ENCODE measurements around the gene DNAH11. TPM values are rescaled to one million over a fixed set of nuclear protein-coding genes. Genes with fewer than 3 reads are reported as not detected.
"Not testable (repeated sequence)": the region's sequence is repeated elsewhere in the genome, so short reads cannot be mapped to it uniquely, and the experiment has no call there.

Gene DNAH11
- total RNA-seq, 2 donors from 2014 or later = 0.70 TPM; not detected in 1

DNA sequence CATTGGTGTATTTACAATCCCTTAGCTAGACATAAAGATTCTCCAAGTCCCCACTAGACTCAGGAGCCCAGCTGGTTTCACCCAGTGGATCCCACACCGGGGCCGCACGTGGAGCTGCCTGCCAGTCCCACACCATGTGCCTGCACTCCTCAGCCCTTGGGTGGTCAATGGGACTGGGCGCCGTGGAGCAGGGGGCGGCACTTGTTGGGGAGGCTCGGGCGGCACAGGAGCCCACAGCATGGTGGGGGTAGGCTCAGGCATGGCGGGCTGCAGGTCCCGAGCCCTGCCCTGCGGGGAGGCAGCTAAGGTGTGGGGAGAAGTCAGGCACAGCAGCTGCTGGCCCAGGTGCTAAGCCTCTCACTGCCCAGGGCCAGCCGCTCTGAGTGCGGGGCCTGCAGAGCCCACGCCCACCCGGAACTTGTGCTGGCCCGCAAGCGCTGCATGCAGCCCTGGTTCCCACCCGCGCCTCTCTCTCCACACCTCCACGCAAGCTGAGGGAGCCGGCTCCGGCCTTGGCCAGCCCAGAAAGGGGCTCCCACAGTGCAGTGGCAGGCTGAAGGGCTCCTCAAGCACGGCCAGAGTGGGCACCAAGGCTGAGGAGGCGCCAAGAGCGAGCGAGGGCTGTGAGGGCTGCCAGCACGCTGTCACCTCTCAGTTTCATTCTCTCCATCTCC lies 6.3 kb upstream of the DNAH11 start:
- not testable (repeated sequence) for H3K4me1 Mint-ChIP-seq (ENCODE audit: low read depth); H3K4me3 Mint-ChIP-seq; H3K36me3 Mint-ChIP-seq (ENCODE audit: insufficient read depth in 2 of 2); ATAC-seq (replicated peaks in 1 of 2); H3K9me3 Mint-ChIP-seq; H3K27ac Mint-ChIP-seq; DNase-seq
- H3K27me3 Mint-ChIP-seq (ENCODE audit: low read depth) = peaks cover 16% of the 10 kb centered on the region

GRCh38 chr7:21538936-21539495 lies 3.8 kb upstream of the DNAH11 start:
- H3K36me3 Mint-ChIP-seq (ENCODE audit: insufficient read depth in 2 of 2) = no peaks in the 10 kb centered on the region
- H3K9me3 Mint-ChIP-seq = peaks cover 3% of the 10 kb centered on the region in 2 donors
- H3K4me3 Mint-ChIP-seq = no peak overlapping the region
- no peak for ATAC-seq (replicated peaks in 1 of 2)
- peaks cover 34% of the 10 kb centered on the region for H3K27me3 Mint-ChIP-seq (ENCODE audit: low read depth)
- no peak overlapping the region for H3K27ac Mint-ChIP-seq
- H3K4me1 Mint-ChIP-seq (ENCODE audit: low read depth) = peaks cover 12% of the 10 kb centered on the region
- no peak for DNase-seq

- DNase-seq = no peak
Measured at GRCh38 chr7:21543528-21544302, 876 bp downstream of the DNAH11 start.

DNA sequence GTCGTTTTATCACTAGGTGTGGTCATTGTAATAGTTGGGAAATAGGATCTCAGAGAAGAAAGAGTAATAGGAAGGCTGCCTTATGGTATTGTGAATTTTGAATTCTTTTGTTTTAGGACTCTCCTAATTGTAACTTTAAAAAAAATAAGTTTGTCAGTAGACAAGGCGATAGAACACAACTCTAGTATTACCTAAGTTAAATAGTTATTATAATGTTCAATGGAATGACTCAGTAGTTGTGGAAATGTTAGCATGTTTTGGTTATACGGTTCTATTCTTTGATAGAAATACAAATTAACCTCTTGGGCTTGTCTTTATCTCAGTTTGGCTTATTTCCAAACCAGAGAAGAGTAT lies 1.4 kb downstream of the DNAH11 start:
- no peak for DNase-seq
- peaks cover 66% of the 10 kb centered on the region for H3K27me3 Mint-ChIP-seq (ENCODE audit: low read depth)
- no peak for ATAC-seq (replicated peaks in 1 of 2)
- H3K4me3 Mint-ChIP-seq = peak overlapping the region; percentile 83 to 87
- no peaks in the 10 kb centered on the region for H3K9me3 Mint-ChIP-seq
- no peak overlapping the region for H3K27ac Mint-ChIP-seq
- no peaks in the 10 kb centered on the region for H3K36me3 Mint-ChIP-seq (ENCODE audit: insufficient read depth in 2 of 2)
- H3K4me1 Mint-ChIP-seq (ENCODE audit: low read depth) = peaks cover 11% of the 10 kb centered on the region

More at GRCh38 chr7:21543528-21544302, 876 bp downstream of the DNAH11 start:
- Mint-ChIP-seq H3K9me3 (no peaks in the 10 kb centered on the region), H3K4me1 (ENCODE audit: low read depth) (peaks cover 15% of the 10 kb centered on the region), H3K4me3 (peak overlapping the region; percentile 83 to 87), H3K27me3 (ENCODE audit: low read depth) (peaks cover 66% of the 10 kb centered on the region), H3K36me3 (ENCODE audit: insufficient read depth in 2 of 2) (no peaks in the 10 kb centered on the region), H3K27ac (no peak overlapping the region)
- peak; percentile 17 to 49 for ATAC-seq (replicated peaks in 1 of 2)

GRCh38 chr7:21544715-21545114 lies 1.9 kb downstream of the DNAH11 start:
- Mint-ChIP-seq H3K36me3 (ENCODE audit: insufficient read depth in 2 of 2) (no peaks in the 10 kb centered on the region), H3K27me3 (ENCODE audit: low read depth) (peaks cover 66% of the 10 kb centered on the region), H3K27ac (no peak overlapping the region), H3K4me1 (ENCODE audit: low read depth) (peaks cover 11% of the 10 kb centered on the region), H3K9me3 (no peaks in the 10 kb centered on the region), H3K4me3 (no peak overlapping the region)
- ATAC-seq (replicated peaks in 1 of 2) (no peak), DNase-seq (no peak)

DNA sequence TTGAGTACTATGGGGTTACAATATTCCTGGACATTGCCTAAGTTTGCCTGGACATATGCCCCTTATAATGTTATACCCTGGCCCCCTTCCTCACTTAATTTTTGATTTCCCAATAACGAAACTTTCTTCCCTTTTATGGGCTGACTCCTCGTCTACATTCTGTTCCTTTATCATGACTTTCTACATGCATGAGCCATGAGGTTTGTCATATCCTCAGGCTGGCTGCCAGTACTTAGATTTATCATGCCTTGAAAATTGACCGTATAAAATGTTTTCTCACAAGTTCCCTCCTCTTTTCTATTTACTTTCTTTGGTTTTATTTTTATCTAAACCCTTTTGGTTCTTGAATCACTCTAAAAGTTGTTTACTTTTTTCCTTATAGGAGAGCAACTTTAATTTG lies 4.7 kb downstream of the DNAH11 start:
- DNase-seq (no peak), ATAC-seq (replicated peaks in 1 of 2) (no peak)
- H3K4me1 Mint-ChIP-seq (ENCODE audit: low read depth) = peaks cover 11% of the 10 kb centered on the region
- no peak overlapping the region for H3K27ac Mint-ChIP-seq
- H3K9me3 Mint-ChIP-seq = no peaks in the 10 kb centered on the region
- peaks cover 41% of the 10 kb centered on the region for H3K27me3 Mint-ChIP-seq (ENCODE audit: low read depth)
- H3K36me3 Mint-ChIP-seq (ENCODE audit: insufficient read depth in 2 of 2) = no peaks in the 10 kb centered on the region
- H3K4me3 Mint-ChIP-seq = no peak overlapping the region

DNA sequence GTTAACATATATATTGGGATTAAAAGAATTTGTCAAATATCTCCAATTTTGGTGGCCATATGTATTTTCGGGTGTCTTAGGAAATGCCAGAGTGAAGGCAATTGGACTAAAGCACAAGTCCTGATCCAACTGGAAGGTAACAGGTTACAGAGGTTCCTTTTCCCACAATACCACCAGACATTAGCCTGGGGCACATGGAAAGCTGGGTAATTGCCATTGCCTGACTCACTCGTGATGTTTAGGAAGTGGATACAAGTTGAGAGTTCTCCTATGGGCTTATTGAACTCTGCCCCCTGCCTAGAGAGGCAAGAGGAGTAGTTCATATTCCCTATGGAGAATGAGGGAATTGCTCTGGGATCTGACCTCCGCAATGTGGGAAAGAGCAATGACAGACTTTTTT lies 5.7 kb downstream of the DNAH11 start:
- Mint-ChIP-seq H3K9me3 (no peaks in the 10 kb centered on the region), H3K27me3 (ENCODE audit: low read depth) (peaks cover 36% of the 10 kb centered on the region), H3K36me3 (ENCODE audit: insufficient read depth in 2 of 2) (no peaks in the 10 kb centered on the region), H3K4me3 (no peak overlapping the region), H3K4me1 (ENCODE audit: low read depth) (peaks cover 8% of the 10 kb centered on the region), H3K27ac (no peak overlapping the region)
- no peak for ATAC-seq (replicated peaks in 1 of 2)
- DNase-seq = no peak

DNA sequence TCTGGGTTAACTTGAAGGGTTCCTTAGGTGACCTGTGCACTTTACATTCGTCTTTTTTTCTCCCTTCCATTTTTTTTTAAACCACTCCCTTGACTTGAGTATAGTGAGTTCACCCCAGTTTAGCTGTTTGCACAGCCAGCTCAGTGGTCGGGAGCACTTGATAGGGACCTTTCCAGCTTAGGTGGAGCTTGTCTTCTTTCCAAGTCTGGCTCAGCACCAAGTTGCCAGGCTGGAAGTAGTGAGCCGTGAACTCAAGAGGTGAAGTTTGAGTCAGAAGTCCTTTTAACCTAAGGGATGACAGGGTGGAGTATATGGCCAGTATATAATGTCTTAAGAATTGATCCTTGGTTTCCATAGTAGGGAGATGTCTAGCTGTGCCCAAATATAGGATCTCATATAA lies 7.2 kb downstream of the DNAH11 start:
- no peak overlapping the region for H3K4me3 Mint-ChIP-seq
- DNase-seq (no peak), ATAC-seq (replicated peaks in 1 of 2) (no peak)
- H3K36me3 Mint-ChIP-seq (ENCODE audit: insufficient read depth in 2 of 2) = no peaks in the 10 kb centered on the region
- H3K9me3 Mint-ChIP-seq = no peaks in the 10 kb centered on the region
- peaks cover 24% of the 10 kb centered on the region for H3K27me3 Mint-ChIP-seq (ENCODE audit: low read depth)
- H3K4me1 Mint-ChIP-seq (ENCODE audit: low read depth) = no peaks in the 10 kb centered on the region
- H3K27ac Mint-ChIP-seq = no peak overlapping the region

- H3K27me3 Mint-ChIP-seq (ENCODE audit: low read depth) = peaks cover 15% of the 10 kb centered on the region
- no peaks in the 10 kb centered on the region for H3K36me3 Mint-ChIP-seq (ENCODE audit: insufficient read depth in 2 of 2)
- no peak overlapping the region for H3K4me3 Mint-ChIP-seq
- ATAC-seq (replicated peaks in 1 of 2) = no peak
- no peaks in the 10 kb centered on the region for H3K9me3 Mint-ChIP-seq
- H3K27ac Mint-ChIP-seq = no peak overlapping the region
- H3K4me1 Mint-ChIP-seq (ENCODE audit: low read depth) = no peaks in the 10 kb centered on the region
- DNase-seq = no peak
Measured at GRCh38 chr7:21550821-21551531, 8.1 kb downstream of the DNAH11 start.

GRCh38 chr7:21562385-21562784 lies 19.5 kb downstream of the DNAH11 start:
- Mint-ChIP-seq H3K4me3 (no peak overlapping the region), H3K27ac (no peak overlapping the region), H3K27me3 (ENCODE audit: low read depth) (no peaks in the 10 kb centered on the region), H3K9me3 (no peaks in the 10 kb centered on the region), H3K4me1 (ENCODE audit: low read depth) (no peaks in the 10 kb centered on the region), H3K36me3 (ENCODE audit: insufficient read depth in 2 of 2) (no peaks in the 10 kb centered on the region)
- DNase-seq = no peak
- no peak for ATAC-seq (replicated peaks in 1 of 2)

GRCh38 chr7:21565614-21566013 lies 22.8 kb downstream of the DNAH11 start:
- Mint-ChIP-seq H3K27ac (no peak overlapping the region), H3K36me3 (ENCODE audit: insufficient read depth in 2 of 2) (no peaks in the 10 kb centered on the region), H3K9me3 (no peaks in the 10 kb centered on the region), H3K4me3 (no peak overlapping the region), H3K4me1 (ENCODE audit: low read depth) (no peaks in the 10 kb centered on the region), H3K27me3 (ENCODE audit: low read depth) (no peaks in the 10 kb centered on the region)
- no peak for DNase-seq
- ATAC-seq (replicated peaks in 1 of 2) = no peak

DNA sequence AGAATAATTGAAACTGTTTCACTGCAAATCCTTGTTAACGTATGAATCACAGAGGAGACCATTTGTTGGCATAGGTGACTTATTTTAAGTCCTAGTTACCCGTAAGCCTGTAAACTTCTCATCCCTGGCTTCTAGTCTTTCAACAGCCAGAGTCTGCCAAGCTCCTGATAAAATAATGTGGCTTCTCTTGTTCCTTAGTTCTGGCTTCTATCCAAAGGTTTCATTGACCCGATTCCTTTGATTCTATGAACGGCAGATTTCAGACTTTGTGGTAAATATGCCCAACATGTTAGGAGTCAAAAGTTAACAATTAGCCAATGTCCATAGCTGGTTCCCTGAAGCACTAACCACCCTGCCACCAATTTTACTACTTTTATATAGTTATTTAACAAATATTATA lies 23.3 kb downstream of the DNAH11 start:
- no peaks in the 10 kb centered on the region for H3K9me3 Mint-ChIP-seq
- no peak overlapping the region for H3K27ac Mint-ChIP-seq
- no peaks in the 10 kb centered on the region for H3K4me1 Mint-ChIP-seq (ENCODE audit: low read depth)
- ATAC-seq (replicated peaks in 1 of 2) (no peak), DNase-seq (no peak)
- H3K4me3 Mint-ChIP-seq = no peak overlapping the region
- H3K36me3 Mint-ChIP-seq (ENCODE audit: insufficient read depth in 2 of 2) = no peaks in the 10 kb centered on the region
- peaks cover 3% of the 10 kb centered on the region for H3K27me3 Mint-ChIP-seq (ENCODE audit: low read depth)

DNA sequence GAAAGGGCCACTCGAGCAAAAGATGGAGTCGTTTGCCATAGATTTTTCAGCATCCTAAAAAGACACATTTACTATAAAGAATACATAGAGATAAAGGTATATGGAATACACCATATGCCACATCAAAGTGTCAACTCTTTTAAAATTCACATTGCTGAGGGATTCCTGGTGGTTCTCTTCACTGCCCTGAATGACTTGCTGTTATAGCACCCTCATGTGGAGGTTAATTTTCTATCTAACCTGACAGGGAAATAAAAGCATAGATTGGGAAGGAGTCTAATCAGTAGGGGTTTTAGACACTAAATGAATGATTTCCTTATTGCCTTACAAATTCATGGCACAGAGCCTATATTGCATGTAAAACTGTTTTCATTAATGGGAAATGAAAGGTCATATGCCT lies 25.9 kb downstream of the DNAH11 start:
- DNase-seq (no peak), ATAC-seq (replicated peaks in 1 of 2) (no peak)
- no peaks in the 10 kb centered on the region for H3K36me3 Mint-ChIP-seq (ENCODE audit: insufficient read depth in 2 of 2)
- H3K9me3 Mint-ChIP-seq = no peaks in the 10 kb centered on the region
- no peak overlapping the region for H3K27ac Mint-ChIP-seq
- peaks cover 10% of the 10 kb centered on the region for H3K27me3 Mint-ChIP-seq (ENCODE audit: low read depth)
- H3K4me3 Mint-ChIP-seq = no peak overlapping the region
- no peaks in the 10 kb centered on the region for H3K4me1 Mint-ChIP-seq (ENCODE audit: low read depth)
